Measurements from ENCODE around the gene GPC6. TPM values are rescaled to one million over a fixed set of nuclear protein-coding genes. Genes with fewer than 3 reads are reported as not detected.

The GPC6 gene
- total and polyA plus RNA-seq, 9 of the 15 experiments (the other 6 are each of a cell fraction or from before 2014, with no cell fraction given): under 0.01 to 0.20 (median 0.01) TPM; not detected in 4

DNA sequence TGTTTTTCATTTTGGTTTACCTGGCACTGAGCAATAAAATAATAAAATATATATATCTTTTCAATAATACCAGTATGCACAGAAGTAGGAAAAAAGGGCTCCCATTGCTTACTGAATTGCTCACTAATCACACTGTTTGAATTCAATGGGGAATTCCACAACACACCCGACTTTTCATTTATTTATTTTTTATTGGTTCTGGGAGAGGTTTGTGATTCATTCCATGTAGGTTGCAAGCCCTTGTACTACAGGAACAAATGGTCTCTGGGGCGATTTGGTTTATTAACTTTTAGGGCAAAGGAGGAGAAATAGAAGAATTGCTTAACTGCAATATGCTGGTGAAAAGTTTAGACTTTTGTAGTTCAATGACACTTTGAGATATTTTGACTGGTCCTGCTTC is 1045.4 kb downstream of the GPC6 start:
- in situ Hi-C loops (cut with MboI): no loop called here
- no peak for DNase-seq (ENCODE audit: extremely low read depth in 1 of 4, low spot score in 3 of 4)
- ChIA-PET CTCF (ENCODE audit: low intra/inter-chr PET ratio) (no interaction called here), POLR2A (interaction anchor here (0.7 kb wide), 1 partner anchor 36 kb away, joined by 5 read pairs; no protein-coding TSS in a partner anchor)
- Histone ChIP-seq H3K4me2 (ENCODE audit: insufficient read depth, low read length) (no peak overlapping the region), H3K27ac (ENCODE audit: extremely low read depth, low read depth, low read length) (no peak overlapping the region), H3K9me3 (replicated peaks; ENCODE audit: control insufficient read depth, insufficient read depth, low read depth, low read length) (no peaks in the 10 kb centered on the region), H3K27me3 (ENCODE audit: control insufficient read depth in 2 of 2, insufficient read depth in 2 of 2, low read length in 2 of 2) (no peaks in the 10 kb centered on the region), H4K20me1 (replicated peaks; ENCODE audit: control insufficient read depth, insufficient read depth, low read length) (no peaks in the 10 kb centered on the region), H3K4me1 (replicated peaks in 1 of 2; ENCODE audit: control insufficient read depth in 2 of 2, insufficient read depth in 2 of 2, low read length in 2 of 2) (no peaks in the 10 kb centered on the region), H3K9me1 (ENCODE audit: control insufficient read depth, insufficient read depth, low read length) (no peaks in the 10 kb centered on the region), H3K4me3 (no peak overlapping the region), H3K9ac (ENCODE audit: insufficient read depth in 1 of 2, low read depth in 2 of 2, low read length in 2 of 2) (no peak overlapping the region), H3K79me2 (ENCODE audit: control insufficient read depth, insufficient read depth, low read length) (no peaks in the 10 kb centered on the region), H2AFZ (ENCODE audit: low read depth, low read length) (no peak overlapping the region), H3K36me3 (ENCODE audit: control insufficient read depth, insufficient read depth, low read length) (no peaks in the 10 kb centered on the region)
- BruUV-seq (replicated peaks): no TSS peak
- no peak for ATAC-seq
- no peak for TF ChIP-seq POLR2AphosphoS5 (IDR thresholded peaks at IDR 0.05; ENCODE audit: control insufficient read depth, insufficient read depth, low read depth, low read length)
- no peak for TF ChIP-seq MAFG (tag; conservative IDR thresholded peaks at IDR 0.05)
- no peak for TF ChIP-seq RHOXF2B (CRISPR knock-in tag; conservative IDR thresholded peaks at IDR 0.05)
- TF ChIP-seq ZNF239 (CRISPR knock-in tag; IDR thresholded peaks at IDR 0.05): no peak
- TF ChIP-seq ZBTB8A (IDR thresholded peaks at IDR 0.05; ENCODE audit: partially characterized antibody): no peak
- no peak for TF ChIP-seq BDP1 (IDR thresholded peaks at IDR 0.05; ENCODE audit: insufficient read depth, insufficient read length)
- intact Hi-C loops (cut with micrococcal nuclease): no loop called here
- no peak for FAIRE-seq
- 0% methylated on average over 2 of the region's 2 CpGs for WGBS (ENCODE audit: insufficient coverage, low coverage, missing lambda C conversion rate)

DNA sequence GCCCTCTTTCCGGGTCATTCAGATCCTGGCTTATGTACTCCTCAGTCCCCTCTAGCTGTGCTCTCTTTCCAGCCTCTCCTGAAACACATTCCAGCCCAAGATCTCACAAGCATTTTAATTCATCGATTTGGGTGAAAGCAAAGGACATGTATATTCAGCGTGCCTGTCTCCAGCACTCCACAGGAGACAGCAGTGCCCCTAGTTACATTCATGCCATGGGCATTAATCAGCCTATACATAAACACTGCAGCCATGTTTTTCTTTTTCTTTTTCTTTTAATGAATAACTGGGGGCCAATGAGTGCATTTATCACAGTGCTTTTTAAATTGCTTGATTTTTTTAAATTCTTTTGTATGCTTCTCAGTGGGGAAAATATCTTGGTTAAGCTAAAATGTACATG is 1053.7 kb downstream of the GPC6 start:
- in situ Hi-C loops (cut with MboI) (no loop called here), intact Hi-C loops (cut with micrococcal nuclease) (no loop called here)
- Histone ChIP-seq H3K9ac (ENCODE audit: insufficient read depth in 1 of 2, low read depth in 2 of 2, low read length in 2 of 2) (no peak overlapping the region), H3K4me1 (replicated peaks in 1 of 2; ENCODE audit: control insufficient read depth in 2 of 2, insufficient read depth in 2 of 2, low read length in 2 of 2) (no peaks in the 10 kb centered on the region), H3K4me3 (no peak overlapping the region), H3K36me3 (ENCODE audit: control insufficient read depth, insufficient read depth, low read length) (no peaks in the 10 kb centered on the region), H3K4me2 (ENCODE audit: insufficient read depth, low read length) (no peak overlapping the region), H3K9me1 (ENCODE audit: control insufficient read depth, insufficient read depth, low read length) (no peaks in the 10 kb centered on the region), H2AFZ (ENCODE audit: low read depth, low read length) (no peak overlapping the region), H4K20me1 (replicated peaks; ENCODE audit: control insufficient read depth, insufficient read depth, low read length) (no peaks in the 10 kb centered on the region), H3K79me2 (ENCODE audit: control insufficient read depth, insufficient read depth, low read length) (no peaks in the 10 kb centered on the region), H3K9me3 (replicated peaks; ENCODE audit: control insufficient read depth, insufficient read depth, low read depth, low read length) (no peaks in the 10 kb centered on the region), H3K27me3 (ENCODE audit: control insufficient read depth in 2 of 2, insufficient read depth in 2 of 2, low read length in 2 of 2) (no peaks in the 10 kb centered on the region), H3K27ac (ENCODE audit: extremely low read depth, low read depth, low read length) (no peak overlapping the region)
- ATAC-seq (no peak), FAIRE-seq (no peak), DNase-seq (ENCODE audit: extremely low read depth in 1 of 4, low spot score in 3 of 4) (no peak)
- TF ChIP-seq STAT5A (IDR thresholded peaks at IDR 0.05; ENCODE audit: borderline replicate concordance, low read length) (no peak), ZNF584 (CRISPR knock-in tag; IDR thresholded peaks at IDR 0.05; ENCODE audit: low read depth) (no peak)
- TF ChIP-seq, protein P1, sequence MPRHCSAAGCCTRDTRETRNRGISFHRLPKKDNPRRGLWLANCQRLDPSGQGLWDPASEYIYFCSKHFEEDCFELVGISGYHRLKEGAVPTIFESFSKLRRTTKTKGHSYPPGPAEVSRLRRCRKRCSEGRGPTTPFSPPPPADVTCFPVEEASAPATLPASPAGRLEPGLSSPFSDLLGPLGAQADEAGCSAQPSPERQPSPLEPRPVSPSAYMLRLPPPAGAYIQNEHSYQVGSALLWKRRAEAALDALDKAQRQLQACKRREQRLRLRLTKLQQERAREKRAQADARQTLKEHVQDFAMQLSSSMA (CRISPR knock-in tag; IDR thresholded peaks at IDR 0.05): no peak
- TF ChIP-seq, protein P2, sequence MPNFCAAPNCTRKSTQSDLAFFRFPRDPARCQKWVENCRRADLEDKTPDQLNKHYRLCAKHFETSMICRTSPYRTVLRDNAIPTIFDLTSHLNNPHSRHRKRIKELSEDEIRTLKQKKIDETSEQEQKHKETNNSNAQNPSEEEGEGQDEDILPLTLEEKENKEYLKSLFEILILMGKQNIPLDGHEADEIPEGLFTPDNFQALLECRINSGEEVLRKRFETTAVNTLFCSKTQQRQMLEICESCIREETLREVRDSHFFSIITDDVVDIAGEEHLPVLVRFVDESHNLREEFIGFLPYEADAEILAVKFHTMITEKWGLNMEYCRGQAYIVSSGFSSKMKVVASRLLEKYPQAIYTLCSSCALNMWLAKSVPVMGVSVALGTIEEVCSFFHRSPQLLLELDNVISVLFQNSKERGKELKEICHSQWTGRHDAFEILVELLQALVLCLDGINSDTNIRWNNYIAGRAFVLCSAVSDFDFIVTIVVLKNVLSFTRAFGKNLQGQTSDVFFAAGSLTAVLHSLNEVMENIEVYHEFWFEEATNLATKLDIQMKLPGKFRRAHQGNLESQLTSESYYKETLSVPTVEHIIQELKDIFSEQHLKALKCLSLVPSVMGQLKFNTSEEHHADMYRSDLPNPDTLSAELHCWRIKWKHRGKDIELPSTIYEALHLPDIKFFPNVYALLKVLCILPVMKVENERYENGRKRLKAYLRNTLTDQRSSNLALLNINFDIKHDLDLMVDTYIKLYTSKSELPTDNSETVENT (CRISPR knock-in tag; IDR thresholded peaks at IDR 0.05): no peak
- no TSS peak for BruUV-seq (replicated peaks)
- ChIA-PET CTCF (ENCODE audit: low intra/inter-chr PET ratio) (no interaction called here), POLR2A (no interaction called here)
- WGBS (ENCODE audit: insufficient coverage, low coverage, missing lambda C conversion rate): 0% methylated on average over 1 of the region's 3 CpGs
